ENCODE measurements around the gene SCN1A. TPM values are rescaled to one million over a fixed set of nuclear protein-coding genes. Genes with fewer than 3 reads are reported as not detected.

The SCN1A gene
- total and polyA plus RNA-seq, 2 experiments from 2014 or later: 1.2 to 1.3 TPM

GRCh38 chr2:165938237-165938636 lies 189.6 kb downstream of the SCN1A start (continued):
- TF ChIP-seq ZNF462 (CRISPR knock-in tag; IDR thresholded peaks at IDR 0.05): no peak
- no peak for TF ChIP-seq JUNB (IDR thresholded peaks at IDR 0.05; ENCODE audit: unreplicated experiment)

Small RNA genes within 50 kb of the gene (small RNA-seq; reads per million reads assigned to genes)
- not detected for gene RF00019 (ENCODE audit: low replicate concordance)

Other genes with a start within 250 kb of the SCN1A start
- gene TTC21B, start 174.2 kb downstream of the SCN1A start, total RNA-seq (2014; rRNA removed; shearing (Covaris generic)): 32.8 and 39.5 TPM in 2 replicates
- gene TTC21B, start 174.2 kb downstream of the SCN1A start, polyA plus RNA-seq (2016; fragmentation: Nextera tagmentation; extraction: Ambion mirVana): 8.4 and 10.1 TPM in 2 replicates
- 8.8 and 10.5 TPM in 2 replicates for gene SCN9A, start 247.9 kb upstream of the SCN1A start, total RNA-seq (2014; rRNA removed; shearing (Covaris generic))
- gene SCN9A, start 247.9 kb upstream of the SCN1A start, polyA plus RNA-seq (2016; fragmentation: Nextera tagmentation; extraction: Ambion mirVana): 8.1 and 9.5 TPM in 2 replicates

All from GM23338 (cell line).